ENCODE results near the gene DDIT4. TPM values are rescaled to one million over a fixed set of nuclear protein-coding genes. Genes with fewer than 3 reads are reported as not detected.
"Not testable (repeated sequence)": the region's sequence is repeated elsewhere in the genome, so short reads cannot be mapped to it uniquely, and the experiment has no call there.

Gene DDIT4
- total RNA-seq, 1 experiment from 2014 or later, result 462 TPM

DNA sequence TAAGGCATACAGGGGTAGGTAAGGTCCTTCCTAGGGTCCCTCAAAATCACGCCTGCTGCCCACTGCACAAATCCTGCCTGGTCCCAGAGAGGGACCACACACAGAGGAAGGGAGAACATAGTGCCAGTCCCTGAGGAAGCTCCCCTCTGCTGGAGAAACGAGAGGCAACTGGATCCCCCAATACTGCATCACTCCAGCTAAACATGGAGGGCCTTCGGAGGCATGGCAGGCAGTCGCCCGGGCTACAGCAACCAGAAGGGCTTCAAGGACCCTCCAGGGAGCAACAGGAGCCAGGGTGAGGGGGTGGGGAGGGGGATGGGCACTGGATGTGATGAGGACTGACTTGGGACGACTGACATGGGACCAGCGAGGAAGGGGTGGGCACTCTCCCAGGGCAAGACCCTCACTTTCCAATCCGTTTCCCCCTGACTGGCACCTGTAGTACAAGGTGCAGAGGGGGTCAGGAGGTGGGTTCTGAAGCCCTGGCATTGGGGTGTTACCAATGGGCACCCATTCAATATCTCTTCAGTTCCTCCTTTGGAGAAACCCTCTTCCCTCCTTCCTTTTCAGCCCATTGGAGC lies 21.7 kb downstream of the DDIT4 start:
- no peaks in the 10 kb centered on the region for H3K79me2 ChIP-seq (ENCODE audit: insufficient read depth, low read length)
- no peak for DNase-seq (ENCODE audit: low read depth, low spot score)
- peak overlapping the region; percentile 76 for H3K4me2 ChIP-seq (ENCODE audit: low read length)
- ATAC-seq, result no peak
- H3K36me3 ChIP-seq (ENCODE audit: control insufficient read depth in 1 of 2, insufficient read depth in 2 of 2, low read length in 2 of 2), result no peaks in the 10 kb centered on the region
- RAD21 ChIA-PET (ENCODE audit: low non-redundant PET in 1 of 2, low total read pairs in 2 of 2, uncharacterized antibody in 2 of 2, unreplicated experiment in 2 of 2), result interaction anchor here in 1 of 2 experiments (0.7 kb wide), 1 partner anchor 34 kb away, joined by 8 read pairs; no protein-coding TSS in a partner anchor
- H3K9me3 ChIP-seq (ENCODE audit: control insufficient read depth in 1 of 2, insufficient read depth in 1 of 2, low read depth in 1 of 2, low read length in 2 of 2), result no peaks in the 10 kb centered on the region
- H3K9ac ChIP-seq (ENCODE audit: low read length), result 0 out of 2 replicates have a peak overlapping the region, but pooled peaks have one; percentile 87
- H2AFZ ChIP-seq (ENCODE audit: low read depth, low read length, poor library complexity, severe bottlenecking), result no peak overlapping the region
- H3K27ac ChIP-seq (ENCODE audit: low read depth, low read length), result peak overlapping the region; percentile 98
- H3K4me3 ChIP-seq (replicated peaks in 1 of 2; ENCODE audit: low read depth in 1 of 2, low read length in 2 of 2), result no peak overlapping the region
- BruUV-seq (replicated peaks), result no TSS peak
- CTCF ChIA-PET, result no interaction called here
- intact Hi-C loops (cut with micrococcal nuclease), result no loop called here
- POLR2A ChIA-PET, result interaction anchor here (11.2 to 15.0 kb wide), 3 partner anchors 18 to 33 kb away, joined by 160 to 371 read pairs (median 180); partner anchors contain the start of gene DDIT4
- no peaks in the 10 kb centered on the region for H3K9me2 ChIP-seq (ENCODE audit: insufficient read depth)
- H3K4me1 ChIP-seq (ENCODE audit: control insufficient read depth in 1 of 2, insufficient read depth in 2 of 2, low read length in 2 of 2), result peaks cover 50 to 88% of the 10 kb centered on the region in 2 experiments
- H3K27me3 ChIP-seq (ENCODE audit: insufficient read depth, low read length), result no peaks in the 10 kb centered on the region
- TF ChIP-seq RAD21 (IDR thresholded peaks at IDR 0.05; ENCODE audit: low read depth) (no peak), POLR2A (IDR thresholded peaks at IDR 0.05; ENCODE audit: borderline replicate concordance, extremely low read depth, insufficient read depth, insufficient read length) (peak; percentile 4)
- H4K20me1 ChIP-seq (ENCODE audit: insufficient read depth), result no peaks in the 10 kb centered on the region

DNA sequence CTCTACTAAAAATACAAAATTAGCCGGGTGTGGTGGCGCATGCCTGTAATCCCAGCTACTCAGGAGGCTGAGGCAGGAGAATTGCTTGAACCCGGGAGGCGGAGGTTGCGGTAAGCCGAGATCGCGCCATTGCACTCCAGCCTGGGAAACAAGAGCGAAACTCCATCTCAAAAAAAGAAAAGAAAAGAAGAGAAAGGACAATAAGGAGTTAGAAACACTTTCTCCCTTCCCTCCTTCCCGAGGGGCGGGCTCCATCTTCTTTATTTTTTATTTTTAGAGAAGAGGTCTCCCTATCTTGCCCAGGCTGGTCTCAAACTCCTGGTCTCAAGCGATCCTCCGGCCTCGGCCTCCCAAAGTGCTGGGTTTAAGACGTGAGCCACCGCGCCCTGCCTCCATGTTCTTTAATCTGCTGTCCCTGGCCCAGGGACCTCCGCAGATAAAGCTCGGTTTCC lies 23.1 kb downstream of the DDIT4 start:
- H4K20me1 ChIP-seq (ENCODE audit: insufficient read depth); H3K36me3 ChIP-seq (ENCODE audit: control insufficient read depth in 1 of 2, insufficient read depth in 2 of 2, low read length in 2 of 2); H3K27me3 ChIP-seq (ENCODE audit: insufficient read depth, low read length); H2AFZ ChIP-seq (ENCODE audit: low read depth, low read length, poor library complexity, severe bottlenecking); BruUV-seq (replicated peaks); ATAC-seq; H3K9me2 ChIP-seq (ENCODE audit: insufficient read depth); H3K9me3 ChIP-seq (ENCODE audit: control insufficient read depth in 1 of 2, insufficient read depth in 1 of 2, low read depth in 1 of 2, low read length in 2 of 2); DNase-seq (ENCODE audit: low read depth, low spot score); intact Hi-C loops (cut with micrococcal nuclease); H3K79me2 ChIP-seq (ENCODE audit: insufficient read depth, low read length): not testable (repeated sequence)
- peak overlapping the region; percentile 58 to 64 for H3K4me3 ChIP-seq (replicated peaks in 1 of 2; ENCODE audit: low read depth in 1 of 2, low read length in 2 of 2)
- H3K9ac ChIP-seq (ENCODE audit: low read length), result peak overlapping the region; percentile 87
- H3K27ac ChIP-seq (ENCODE audit: low read depth, low read length), result peak overlapping the region; percentile 98
- H3K4me2 ChIP-seq (ENCODE audit: low read length), result peak overlapping the region; percentile 76
- ChIA-PET POLR2A (interaction anchor here (0.6 to 15.0 kb wide), 15 partner anchors 9 to 446 kb away, joined by 3 to 371 read pairs (median 7); partner anchors contain the start of genes DDIT4 and PSAP), CTCF (interaction anchor here (1.0 to 1.6 kb wide), 3 partner anchors 11 to 35 kb away, joined by 3 to 4 read pairs (median 3); no protein-coding TSS in a partner anchor), RAD21 (ENCODE audit: low non-redundant PET in 1 of 2, low total read pairs in 2 of 2, uncharacterized antibody in 2 of 2, unreplicated experiment in 2 of 2) (interaction anchor here (1.0 kb wide), 2 partner anchors 24 to 35 kb away, joined by 4 read pairs; no protein-coding TSS in a partner anchor)
- peaks cover 37 to 75% of the 10 kb centered on the region in 2 experiments for H3K4me1 ChIP-seq (ENCODE audit: control insufficient read depth in 1 of 2, insufficient read depth in 2 of 2, low read length in 2 of 2)

All from HCT116 (cell line).